Measurements from ENCODE around the gene PRDX3.
"Not testable (repeated sequence)": the region's sequence is repeated elsewhere in the genome, so short reads cannot be mapped to it uniquely, and the experiment has no call there.

PRDX3 gene

DNA sequence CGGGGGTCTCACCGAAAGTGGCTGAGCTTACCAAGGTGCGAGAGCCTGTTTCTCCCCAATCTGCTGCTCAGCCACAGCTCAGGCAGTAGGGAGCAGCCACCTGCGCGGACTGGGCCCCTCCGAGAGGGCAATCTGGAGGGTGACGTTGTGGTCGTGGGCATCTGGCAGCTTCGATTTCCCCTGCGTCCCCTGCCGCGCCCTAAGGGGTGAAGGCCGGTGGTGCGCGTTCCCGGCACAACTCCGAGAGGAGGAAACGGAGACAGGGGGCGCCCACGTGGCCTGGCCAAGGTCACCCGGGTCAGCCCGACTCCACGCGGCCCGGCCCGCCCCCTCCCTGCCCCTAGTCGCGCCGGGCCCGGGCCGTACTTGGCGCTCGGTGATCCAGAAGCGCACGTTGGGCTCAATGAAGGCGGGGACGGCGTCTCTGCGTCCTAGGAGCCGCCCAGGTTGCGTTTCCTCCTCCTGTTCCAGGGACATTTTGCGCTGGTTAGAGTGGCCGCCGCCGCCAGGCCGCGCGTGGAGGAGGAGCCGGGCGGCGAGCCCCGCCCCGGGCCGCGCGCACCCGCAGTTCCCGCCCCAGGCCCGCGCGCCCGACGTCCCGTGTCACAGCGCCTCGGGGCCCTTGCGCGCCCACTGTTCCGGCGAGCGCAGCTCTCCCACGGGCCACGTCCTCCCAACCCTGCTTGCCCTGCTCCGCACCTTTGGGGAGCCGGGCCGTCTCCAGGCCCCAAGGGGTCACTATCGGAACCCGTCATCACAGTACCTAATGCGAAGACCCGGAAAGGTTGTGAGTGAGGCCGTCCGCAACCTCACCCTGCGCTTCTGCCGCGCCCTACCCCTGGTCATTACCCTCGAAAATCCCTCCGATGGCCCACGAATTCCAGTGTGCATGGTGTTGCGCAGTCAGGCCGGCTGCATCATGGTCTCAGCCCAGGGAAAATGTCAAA is 13.2 kb downstream of the PRDX3 start, which contains the start of gene SFXN4:
Gene SFXN4, minus strand, starts transcription at position 544 of the 947 bp plus-strand sequence. Its CDS starts 67 bp downstream, at position 477.
- peak; percentile 4 to 95 (median 85) for DNase-seq

DNA sequence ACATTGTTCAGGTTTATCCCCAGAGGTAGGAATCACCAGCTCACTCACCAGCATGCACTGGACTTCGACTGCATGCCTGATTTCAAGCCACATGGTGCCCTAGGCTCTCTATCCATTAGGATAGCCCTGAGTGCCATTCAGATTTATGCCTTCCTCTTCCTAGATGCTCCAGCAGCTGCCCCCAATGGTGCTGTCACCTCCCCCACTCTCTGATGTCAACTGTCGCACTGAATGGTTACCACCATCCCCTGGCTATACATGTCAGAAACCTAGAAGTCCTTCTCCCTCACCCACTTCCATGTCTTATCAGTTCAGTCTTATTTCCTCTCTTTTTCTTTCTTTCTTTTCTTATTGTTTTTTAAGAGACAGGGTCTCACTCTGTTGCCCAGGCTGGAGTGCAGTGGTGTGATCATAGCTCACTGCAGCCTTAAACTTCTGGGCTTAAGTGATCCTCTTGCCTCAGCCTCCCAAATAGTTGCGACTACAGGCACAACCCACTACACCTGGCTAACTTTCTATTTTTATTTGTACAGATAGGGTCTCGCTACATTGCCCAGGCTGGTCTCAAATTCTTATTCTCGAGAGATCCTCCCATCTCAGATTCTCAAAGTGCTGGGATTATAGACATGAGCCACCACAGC is 16.0 kb downstream of the PRDX3 start:
- no peak for DNase-seq

DNA sequence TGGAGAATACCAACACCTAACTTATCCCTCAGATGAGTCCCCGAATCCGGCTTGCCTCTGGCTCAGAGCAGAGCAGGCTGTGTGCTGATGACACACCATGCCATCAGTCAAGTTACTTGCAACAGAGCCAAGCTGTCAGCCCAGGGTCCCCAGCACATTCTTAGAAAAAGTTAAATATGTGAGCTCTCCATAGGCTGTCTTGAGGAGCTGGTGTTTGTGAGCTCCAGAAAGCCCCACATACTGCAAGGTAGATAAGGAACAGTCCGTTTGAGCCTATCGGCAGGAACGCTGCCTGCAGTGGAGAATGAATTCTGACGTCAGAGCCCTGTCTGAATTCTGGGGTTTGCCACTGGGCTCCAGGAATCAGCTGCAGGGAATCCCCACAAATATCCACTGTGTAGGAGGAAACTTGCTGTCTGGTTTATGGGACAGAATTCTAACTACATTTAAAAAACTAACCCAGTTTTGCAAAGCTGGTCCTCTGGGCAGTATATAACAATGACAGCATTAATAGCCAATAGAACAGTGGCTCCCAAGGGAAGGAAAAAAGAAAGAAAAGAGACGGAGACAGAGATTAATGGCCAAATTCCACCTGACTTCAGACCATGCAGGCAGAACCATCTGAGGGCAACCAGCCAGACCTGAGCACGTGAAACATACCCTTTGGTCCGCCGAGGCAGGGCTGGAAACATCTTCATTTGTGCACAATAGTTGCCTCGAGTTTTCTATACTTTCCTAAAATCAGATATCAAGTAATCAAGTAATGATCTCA is 16.7 kb downstream of the PRDX3 start:
- DNase-seq: peak in 5 of 14 donors; percentile 9 to 43 (median 22)

DNA sequence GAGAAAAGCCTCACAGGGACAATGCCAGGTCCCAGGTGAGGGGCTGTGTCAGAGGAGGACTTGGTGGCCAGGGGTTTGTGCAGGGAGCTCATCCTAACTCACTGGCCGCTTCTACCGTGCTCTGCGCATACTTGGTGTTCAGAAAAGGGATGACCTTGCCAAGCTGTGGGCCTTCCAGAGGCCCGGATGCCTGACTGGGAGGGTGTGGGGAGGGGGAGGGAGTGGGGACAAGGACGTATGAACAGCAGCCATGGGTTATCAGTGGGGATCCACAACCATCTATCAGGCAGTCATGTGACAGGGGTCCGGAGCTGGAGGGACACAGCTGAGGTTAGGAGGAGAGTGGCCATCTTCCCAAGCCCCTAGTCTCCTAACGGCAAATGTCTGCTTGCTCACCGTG is 19.3 kb downstream of the PRDX3 start:
- DNase-seq: no peak

DNA sequence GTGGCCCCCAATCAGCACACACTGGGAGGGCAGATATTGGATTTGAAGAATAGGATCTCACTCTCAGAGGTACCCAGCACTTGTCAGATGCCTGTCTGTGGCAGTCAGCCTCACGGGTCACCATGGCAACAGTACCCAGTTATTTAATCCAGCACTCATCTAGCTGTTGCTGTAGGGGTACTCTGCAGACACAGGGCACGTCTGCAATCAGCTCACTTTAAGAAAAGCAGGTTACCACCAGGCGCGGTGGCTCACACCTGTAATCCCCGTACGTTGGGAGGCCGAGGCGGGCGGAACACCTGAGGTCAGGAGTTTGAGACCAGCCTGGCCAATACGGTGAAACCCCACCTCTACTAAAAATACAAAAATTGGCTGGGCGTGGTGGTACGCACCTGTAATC is 25.0 kb downstream of the PRDX3 start:
- DNase-seq: no peak

DNA sequence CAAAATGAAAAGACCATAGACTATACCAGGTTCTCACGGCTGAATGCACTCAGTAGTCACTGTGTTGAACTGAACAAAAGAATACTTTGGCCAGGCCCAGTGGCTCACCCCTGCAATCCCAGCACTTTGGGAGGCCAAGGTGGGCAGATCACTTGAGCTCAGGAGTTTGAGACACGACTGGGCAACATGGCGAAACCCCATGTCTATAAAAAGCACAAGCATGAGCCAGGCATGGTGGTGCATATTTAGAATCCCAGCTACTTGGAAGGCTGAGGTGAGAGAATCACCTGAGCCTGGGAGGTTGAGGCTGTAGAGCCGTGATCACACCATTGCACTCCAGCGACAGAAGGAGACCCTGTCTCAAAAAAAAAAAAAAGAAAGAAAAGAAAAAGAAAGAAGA is 25.6 kb downstream of the PRDX3 start:
- no peak for DNase-seq

DNA sequence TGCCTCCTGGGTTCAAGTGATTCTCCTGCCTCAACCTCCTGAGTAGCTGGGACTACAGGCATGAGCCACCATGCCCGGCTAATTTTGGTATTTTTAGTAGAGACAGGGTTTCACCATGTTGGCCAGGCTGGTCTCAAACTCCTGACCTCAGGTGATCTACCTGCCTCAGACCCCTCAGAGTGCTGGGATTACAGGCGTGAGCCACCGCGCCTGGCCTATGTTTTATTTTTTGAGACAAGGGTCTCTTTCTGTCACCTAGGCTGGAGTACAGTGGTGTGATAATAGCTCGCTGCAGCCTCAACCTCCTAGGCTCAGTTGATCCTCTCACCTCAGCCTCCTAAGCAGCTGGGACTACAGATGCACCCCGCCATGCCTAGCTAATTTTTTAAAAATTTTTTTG is 27.0 kb downstream of the PRDX3 start:
- DNase-seq: not testable (repeated sequence)

DNA sequence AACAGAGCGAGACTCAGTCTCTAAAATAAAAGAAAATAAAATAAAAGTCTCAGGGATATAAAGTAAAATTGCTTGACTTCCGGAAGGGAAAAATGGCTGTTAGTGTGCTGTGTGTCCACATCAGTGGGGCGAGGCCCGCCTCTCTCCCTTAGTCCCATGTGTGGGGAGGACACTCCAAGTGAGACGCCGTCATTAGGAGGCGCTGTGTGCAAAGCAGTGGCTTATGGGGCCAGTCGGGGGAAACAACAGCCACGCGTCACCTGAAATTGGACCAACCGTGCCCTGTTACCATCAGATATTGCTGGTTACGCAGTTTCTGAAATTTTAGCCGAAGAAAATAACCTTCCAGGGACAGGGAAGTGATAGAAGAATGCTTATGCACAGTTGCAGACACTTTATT is 28.9 kb downstream of the PRDX3 start:
- DNase-seq: no peak

DNA sequence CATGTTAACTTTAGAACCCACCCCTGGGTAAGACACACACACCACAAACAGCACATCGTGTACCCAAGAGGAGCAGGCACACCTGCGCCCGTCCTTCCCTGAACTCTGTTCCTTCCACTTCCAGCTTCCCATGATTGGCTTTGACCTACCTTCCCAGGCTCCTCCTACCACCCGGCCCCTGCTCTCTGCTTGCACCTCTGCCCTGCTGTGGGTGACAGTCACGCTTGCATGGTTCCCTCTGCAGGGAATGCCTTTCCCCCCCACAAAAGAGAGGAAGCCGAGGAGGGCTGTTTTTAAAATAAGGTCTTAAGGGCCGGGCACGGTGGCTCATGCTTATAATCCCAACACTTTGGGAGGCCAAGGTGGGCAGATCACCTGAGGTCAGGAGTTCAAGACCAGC is 29.5 kb downstream of the PRDX3 start:
- no peak for DNase-seq

DNA sequence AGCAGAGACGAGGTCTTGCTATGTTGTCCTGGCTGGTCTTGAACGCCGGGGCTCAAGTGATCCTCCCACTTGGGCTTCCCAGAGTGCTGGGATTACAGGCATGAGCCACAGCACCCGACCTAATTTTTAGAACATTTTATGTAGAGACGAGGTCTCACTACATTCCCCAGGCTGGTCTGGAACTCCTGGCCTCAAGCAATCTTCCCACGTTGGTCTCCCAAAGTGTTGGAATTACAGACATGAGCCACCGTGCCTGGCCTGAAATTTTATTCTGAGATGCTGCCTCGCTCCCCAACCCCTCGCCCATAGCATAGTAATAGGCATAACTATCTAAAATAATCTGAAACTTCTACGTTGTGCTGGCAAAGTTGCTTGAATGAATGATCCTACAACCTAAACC is 35.0 kb downstream of the PRDX3 start:
- no peak for DNase-seq

DNA sequence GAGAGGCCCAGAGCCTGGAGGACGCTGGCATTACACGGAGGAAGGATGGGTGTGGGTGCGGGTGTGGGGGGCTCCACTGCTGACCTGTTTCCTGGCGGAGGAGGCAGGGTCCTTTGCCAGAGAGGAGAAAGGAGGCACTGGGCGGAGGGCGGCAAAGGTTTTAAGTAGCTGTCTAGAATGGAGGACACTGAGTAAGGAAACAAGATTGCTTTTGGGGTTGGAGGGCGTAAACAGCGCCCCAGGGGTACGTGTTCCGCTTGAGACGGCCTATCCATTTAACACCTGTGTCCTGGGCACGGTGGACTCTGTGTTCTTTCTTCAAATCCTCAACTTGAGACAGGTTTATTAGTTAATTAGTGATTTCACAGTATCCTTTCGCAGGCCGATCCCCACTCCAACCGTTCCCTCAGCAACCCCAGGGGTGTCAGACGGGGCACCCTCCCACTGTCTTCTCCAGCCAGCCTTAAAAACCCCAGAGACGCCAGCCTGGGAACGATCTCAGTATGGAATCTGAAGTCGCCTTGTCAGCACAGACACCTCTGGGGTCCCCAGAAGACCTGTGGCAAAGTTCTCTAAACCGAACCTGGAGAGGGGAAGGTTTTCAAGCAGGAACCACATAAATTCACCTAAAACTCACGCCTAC is 37.9 kb downstream of the PRDX3 start:
- no peak for DNase-seq

DNA sequence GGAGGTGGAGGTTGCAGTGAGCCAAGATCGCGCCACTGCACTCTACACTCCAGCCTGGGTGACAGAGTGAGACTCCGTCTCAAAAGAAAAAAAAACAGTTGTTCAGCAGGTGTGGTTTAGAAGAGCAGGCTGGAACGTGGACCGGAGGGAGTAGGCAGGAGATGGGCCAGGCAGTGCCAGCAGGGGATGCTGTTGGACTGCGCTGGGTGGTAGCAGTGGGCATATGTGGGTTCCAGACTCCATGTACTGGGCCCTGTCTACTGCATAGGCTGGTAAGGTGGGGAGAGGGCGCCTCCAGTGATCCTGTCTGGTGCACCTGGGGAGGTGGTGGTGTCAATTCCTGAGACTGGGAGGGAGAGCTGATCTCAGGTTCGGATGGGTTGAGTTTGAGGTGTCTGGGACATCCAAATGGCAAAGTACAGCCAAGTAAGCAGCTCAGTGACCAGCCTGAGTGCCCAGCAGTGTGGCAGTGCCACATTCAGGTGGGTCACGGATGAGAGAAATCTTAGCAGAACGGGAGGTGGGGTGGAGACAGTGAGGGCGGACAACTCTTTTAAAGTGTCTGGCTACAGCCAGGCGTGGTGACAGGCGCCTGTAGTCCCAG is 39.0 kb downstream of the PRDX3 start:
- DNase-seq: peak in 2 of 14 donors; percentile 6 to 19

DNA sequence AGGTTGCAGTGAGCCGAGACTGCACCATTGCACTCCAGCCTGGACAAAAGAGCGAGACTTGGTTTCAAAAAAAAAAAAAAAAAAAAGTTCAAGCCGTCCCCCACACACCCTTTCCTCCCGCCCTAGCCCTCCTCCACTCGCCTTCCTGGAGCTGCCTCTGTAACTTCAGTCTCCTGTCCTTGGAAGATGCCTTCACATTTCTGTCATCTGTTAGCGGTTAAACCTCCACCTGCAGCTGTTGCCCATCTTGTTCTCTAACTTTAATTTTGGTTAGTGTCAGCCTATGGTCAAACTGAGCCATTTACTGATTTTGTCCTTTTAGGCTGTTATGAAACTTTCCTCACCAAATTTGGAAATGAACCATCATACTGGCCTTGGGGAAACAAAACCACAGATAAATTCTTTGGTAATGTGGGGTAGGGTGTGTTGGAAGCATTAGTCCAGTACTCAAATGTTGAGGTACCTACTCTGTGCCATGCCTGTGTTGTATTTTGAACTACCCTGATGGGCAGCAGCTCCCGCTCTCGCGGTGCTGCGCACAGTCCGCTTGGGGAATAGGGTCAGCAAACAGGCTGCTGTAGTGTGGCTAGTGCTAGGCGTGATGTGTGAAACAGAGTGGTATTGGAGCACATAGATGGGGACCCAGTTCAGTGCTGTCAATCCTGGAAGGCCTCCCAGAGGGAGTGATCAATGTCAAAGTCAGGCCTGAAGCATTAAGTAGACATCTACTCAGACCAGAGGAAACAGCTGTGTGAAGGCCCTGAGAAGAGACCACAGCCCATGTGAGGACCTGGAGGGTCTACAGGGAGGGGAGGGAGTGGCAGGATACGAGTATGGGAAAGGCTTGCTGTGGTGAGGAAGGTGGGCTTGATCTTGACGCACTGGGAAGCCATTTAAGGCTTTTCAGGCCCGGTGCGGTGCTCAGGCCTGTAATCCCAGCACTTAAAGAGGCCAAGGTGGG is 40.0 kb downstream of the PRDX3 start:
- DNase-seq: no peak

DNA sequence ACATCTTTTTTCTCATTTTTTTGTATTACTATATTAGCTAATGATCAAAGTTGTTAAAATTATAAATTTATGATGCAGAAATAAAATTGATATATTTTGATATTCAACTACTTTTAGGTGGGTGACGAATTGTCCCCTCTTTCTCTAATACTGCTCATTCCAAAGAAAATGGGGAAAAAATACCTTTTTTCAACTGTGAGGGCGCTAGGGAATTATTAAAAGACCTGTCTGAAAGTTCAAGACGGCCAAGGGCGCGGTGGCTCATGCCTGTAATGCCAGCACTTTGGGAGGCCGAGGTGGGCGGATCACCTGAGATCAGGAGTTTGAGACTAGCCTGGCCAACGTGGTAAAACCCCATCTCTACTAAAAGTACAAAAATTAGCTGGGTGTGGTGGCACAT is 40.7 kb downstream of the PRDX3 start:
- not testable (repeated sequence) for DNase-seq

DNA sequence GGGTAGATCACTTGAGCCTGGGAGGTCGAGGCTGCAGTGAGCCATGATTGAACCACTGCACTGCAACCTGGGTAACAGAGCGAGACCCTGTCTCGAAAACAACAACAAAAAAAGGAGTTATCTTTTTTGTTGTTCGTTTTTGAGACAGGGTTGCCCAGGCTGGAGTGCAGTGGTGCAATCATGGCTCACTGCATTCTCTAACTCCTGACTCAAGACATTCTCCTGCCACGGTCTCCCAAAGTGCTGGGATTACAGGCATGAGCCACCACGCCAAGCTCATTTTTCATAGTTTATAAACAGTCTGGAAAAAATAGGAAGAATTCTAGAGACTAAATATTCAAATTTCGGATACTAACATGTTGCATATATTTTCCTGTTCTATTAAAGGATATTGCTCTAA is 42.5 kb downstream of the PRDX3 start:
- DNase-seq: no peak

DNA sequence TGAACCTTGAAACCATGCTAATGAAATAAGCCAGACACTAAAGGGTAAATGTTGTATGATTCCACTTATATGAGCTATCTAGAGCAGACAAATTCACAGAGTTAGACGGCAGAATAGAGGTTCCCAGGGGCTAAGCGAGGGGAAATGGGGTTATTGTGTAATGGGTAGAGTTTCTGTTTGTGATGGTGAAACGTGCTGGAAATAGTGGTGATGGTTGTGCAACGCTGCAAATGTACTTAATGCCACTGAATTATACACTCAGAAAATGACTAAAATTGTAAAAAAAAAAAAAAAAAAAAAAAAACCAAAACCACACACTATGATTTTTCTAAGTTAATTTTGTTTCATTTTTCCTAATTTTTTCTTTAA is 43.1 kb downstream of the PRDX3 start:
- no peak for DNase-seq

DNA sequence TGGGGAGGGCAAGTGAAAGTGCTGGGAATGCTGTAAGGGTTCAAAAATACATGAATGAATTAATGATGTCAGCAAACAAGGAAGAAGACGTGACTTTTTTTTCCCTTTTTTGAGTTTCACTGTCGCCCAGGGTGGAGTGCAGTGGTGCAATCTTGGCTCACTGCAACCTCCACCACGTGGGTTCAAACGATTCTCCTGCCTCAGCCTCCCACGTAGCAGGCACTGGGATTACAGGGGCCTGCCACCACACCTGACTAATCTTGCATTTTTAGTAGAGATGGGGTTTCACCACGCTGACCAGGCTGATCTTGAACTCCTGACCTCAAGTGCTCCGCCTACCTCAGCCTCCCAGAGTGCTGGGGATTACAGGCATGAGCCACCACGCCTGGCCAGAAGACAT is 44.7 kb downstream of the PRDX3 start:
- no peak for DNase-seq

DNA sequence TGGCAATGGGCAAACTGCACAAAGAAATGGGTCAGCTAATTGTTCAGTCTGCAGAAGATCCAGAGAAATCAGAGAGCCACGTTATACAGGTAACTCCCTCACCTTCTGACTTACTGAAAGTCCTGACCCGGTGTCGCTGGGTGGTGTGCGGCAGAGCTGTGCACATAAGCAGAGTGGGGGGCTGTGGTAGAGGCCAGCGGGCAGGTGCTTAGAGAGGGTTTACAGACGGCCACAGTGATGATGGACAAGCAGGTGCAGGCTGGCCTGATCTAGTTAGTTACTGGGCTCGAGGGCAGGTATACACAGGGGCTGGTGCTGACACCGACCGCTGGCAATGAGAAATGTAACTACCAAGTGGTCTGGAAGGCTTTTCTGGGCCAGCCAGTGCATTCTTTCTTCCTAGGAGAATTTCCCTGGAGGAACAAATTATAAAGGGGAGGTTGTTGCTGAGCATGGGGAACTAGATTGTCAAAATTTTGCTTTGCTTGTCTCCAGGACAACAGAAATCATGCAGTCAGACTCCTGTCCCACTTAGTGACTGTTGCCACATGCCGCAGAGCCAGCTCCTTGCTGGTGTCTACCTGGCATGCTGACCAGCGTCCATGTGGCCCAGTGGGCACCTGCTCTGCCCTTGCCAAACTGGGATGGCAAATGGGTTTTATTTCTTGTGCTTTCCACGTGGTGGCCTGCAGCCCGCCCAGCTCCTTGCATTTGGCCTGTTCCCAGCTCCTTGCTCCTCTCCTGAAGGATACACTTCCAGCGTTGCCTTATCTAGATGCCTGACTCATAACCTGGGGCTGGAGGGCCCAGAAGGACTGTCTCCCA is 45.9 kb downstream of the PRDX3 start:
- peak in 10 of 14 donors; percentile 1 to 77 (median 53) for DNase-seq

DNA sequence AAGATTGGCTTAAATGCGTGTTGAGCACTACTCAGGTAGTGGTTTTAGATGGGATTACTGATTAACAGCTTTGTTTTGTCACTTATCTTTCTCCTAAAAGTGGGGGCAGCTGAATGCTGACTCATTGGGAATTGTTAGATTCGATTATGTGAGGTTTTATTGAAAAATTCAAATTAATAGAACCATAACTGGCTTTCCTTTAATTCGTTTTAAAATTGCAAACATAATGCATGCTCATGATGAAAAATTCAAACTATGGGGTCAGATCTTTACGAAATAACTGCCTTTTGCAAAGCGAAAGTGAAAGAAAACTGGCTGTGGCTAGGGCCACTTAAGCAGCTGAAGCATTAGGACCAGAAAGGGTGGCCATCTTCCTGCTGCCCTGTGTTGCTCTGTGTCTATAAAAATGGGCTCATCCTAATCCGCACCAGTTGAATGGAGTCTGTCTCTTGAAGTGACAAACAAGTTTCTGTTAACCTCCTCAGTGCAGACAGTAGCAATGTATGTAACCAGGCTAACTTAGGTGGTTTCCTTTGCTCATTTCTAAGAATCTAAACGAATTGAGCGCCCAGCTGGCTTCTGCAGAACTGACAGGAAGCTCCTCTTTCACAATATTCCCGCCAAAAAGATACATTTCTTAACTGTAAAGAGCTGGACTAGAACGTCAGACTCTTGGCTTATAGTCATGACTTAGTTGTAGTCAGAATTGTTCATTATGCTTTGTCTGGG is 46.9 kb downstream of the PRDX3 start:
- peak in 4 of 14 donors; percentile 3 to 35 (median 19) for DNase-seq
